ENCODE data around the gene CAPSL. TPM values are rescaled to one million over a fixed set of nuclear protein-coding genes. Genes with fewer than 3 reads are reported as not detected.

The CAPSL gene
- total and polyA plus RNA-seq, 2 of the 8 experiments (the other 6 are each of a cell fraction or from before 2014, with no cell fraction given) = not detected

DNA sequence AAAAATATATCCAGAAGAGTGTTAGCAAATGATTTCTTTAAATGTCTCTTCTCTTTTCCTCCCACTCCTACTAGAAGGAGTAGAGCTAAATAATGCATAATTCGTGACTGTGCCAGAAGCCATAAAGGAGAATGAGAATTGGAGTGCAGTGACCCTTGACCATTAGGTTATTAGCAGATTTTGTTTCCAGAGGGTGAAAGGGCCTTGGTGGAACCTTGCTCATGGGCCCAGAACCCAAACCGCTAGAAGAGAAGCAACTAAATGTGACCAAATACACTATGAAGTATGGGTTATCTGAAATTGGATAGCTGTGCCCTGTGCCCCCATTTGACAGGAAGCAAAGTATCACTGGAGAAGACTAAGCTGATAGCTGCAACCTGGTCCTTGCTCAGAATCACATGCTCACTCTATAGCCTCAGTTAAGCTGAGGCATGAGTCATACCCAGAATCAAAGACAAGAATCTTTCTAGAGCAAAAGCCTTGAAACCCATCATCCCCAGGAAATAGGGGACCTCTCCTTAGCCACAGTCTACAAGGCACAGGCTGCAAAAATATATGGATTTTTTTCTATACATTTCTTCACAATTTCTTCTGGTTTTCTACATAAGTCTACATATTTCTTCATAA lies 36.3 kb downstream of the CAPSL start (continued):
- TF ChIP-seq GTF2F1 (IDR thresholded peaks at IDR 0.05; ENCODE audit: borderline replicate concordance, low read depth, low read length) (no peak), CHD1 (IDR thresholded peaks at IDR 0.05; ENCODE audit: low read depth, low read length) (no peak), SRF (IDR thresholded peaks at IDR 0.05; ENCODE audit: low read depth, low read length) (no peak), EZH2 (IDR thresholded peaks at IDR 0.05; ENCODE audit: low read depth, low read length, severe bottlenecking) (no peak), FOSL1 (IDR thresholded peaks at IDR 0.05; ENCODE audit: insufficient read depth, low read depth, low read length) (no peak)
- TF ChIP-seq, protein P1, sequence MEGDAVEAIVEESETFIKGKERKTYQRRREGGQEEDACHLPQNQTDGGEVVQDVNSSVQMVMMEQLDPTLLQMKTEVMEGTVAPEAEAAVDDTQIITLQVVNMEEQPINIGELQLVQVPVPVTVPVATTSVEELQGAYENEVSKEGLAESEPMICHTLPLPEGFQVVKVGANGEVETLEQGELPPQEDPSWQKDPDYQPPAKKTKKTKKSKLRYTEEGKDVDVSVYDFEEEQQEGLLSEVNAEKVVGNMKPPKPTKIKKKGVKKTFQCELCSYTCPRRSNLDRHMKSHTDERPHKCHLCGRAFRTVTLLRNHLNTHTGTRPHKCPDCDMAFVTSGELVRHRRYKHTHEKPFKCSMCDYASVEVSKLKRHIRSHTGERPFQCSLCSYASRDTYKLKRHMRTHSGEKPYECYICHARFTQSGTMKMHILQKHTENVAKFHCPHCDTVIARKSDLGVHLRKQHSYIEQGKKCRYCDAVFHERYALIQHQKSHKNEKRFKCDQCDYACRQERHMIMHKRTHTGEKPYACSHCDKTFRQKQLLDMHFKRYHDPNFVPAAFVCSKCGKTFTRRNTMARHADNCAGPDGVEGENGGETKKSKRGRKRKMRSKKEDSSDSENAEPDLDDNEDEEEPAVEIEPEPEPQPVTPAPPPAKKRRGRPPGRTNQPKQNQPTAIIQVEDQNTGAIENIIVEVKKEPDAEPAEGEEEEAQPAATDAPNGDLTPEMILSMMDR (IDR thresholded peaks at IDR 0.05; ENCODE audit: control extremely low read depth in 1 of 3, insufficient read depth in 1 of 3, low read depth in 1 of 3, low read length in 3 of 3) = no peak
